ENCODE measurements around the gene FBXO31. TPM values are rescaled to one million over a fixed set of nuclear protein-coding genes. Genes with fewer than 3 reads are reported as not detected.

The FBXO31 gene
- total RNA-seq, 4 donors from 2014 or later: 156 to 264 (median 201) TPM

DNA sequence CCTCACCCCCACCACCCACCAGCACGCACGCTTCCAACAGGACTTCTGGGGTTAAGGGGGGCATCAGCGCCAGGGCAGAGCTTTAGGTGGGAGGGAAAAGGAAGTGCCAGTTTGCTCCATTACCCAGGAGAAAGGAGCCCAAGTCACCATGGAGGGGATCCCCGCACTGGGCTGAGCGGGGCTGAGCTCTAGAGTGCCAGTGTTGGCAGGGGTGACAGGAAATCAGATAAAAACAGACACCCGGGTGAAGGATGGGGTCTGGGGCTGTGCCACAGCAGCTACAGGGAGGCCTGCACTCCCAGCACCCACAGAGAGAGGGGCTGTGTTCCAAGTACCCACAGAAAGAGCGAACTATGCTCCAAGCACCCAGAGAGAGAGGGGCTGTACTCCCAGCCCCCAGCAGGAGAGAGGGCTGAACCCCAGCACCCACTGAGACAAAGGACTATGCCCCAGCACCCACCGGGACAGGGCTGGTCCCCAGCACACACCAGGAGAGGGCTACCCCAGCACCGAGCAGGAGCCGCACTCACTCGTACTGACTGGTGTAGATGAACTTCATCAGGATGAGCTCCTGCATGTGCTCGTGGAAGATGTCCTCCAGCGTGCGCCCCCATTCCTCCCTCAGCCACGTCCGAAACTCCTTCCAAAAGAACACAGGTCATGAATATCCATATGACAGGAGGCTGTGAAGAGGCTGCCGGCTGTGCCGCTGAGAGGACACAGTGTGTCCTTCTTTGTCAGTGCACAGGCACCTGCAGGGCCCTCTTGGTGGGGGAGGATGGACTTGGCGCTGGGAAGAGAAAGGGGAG, 47.7 kb downstream of the FBXO31 start:
- no peaks in the 10 kb centered on the region for H3K9me3 ChIP-seq
- peaks cover 12 to 18% of the 10 kb centered on the region in 2 donors for H3K4me1 ChIP-seq
- no peak for ATAC-seq
- intact Hi-C loops (cut with DNase I; ENCODE audit: low total_unique reads) (no loop called here), in situ Hi-C loops (cut with MboI; ENCODE audit: low sequenced_read_pairs in 4 of 4) (no loop called here)
- H3K27me3 ChIP-seq: no peaks in the 10 kb centered on the region
- TF ChIP-seq, protein P1, sequence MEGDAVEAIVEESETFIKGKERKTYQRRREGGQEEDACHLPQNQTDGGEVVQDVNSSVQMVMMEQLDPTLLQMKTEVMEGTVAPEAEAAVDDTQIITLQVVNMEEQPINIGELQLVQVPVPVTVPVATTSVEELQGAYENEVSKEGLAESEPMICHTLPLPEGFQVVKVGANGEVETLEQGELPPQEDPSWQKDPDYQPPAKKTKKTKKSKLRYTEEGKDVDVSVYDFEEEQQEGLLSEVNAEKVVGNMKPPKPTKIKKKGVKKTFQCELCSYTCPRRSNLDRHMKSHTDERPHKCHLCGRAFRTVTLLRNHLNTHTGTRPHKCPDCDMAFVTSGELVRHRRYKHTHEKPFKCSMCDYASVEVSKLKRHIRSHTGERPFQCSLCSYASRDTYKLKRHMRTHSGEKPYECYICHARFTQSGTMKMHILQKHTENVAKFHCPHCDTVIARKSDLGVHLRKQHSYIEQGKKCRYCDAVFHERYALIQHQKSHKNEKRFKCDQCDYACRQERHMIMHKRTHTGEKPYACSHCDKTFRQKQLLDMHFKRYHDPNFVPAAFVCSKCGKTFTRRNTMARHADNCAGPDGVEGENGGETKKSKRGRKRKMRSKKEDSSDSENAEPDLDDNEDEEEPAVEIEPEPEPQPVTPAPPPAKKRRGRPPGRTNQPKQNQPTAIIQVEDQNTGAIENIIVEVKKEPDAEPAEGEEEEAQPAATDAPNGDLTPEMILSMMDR (IDR thresholded peaks at IDR 0.05 in 4 of 5, conservative IDR thresholded peaks at IDR 0.05 in 1 of 5): no peak
- no peak for TF ChIP-seq POLR2A (IDR thresholded peaks at IDR 0.05)
- no peak overlapping the region for H3K4me3 ChIP-seq
- peaks cover 0 to 62% of the 10 kb centered on the region in 2 donors for H3K36me3 ChIP-seq
- no peak for DNase-seq
- H3K27ac ChIP-seq: no peak overlapping the region

DNA sequence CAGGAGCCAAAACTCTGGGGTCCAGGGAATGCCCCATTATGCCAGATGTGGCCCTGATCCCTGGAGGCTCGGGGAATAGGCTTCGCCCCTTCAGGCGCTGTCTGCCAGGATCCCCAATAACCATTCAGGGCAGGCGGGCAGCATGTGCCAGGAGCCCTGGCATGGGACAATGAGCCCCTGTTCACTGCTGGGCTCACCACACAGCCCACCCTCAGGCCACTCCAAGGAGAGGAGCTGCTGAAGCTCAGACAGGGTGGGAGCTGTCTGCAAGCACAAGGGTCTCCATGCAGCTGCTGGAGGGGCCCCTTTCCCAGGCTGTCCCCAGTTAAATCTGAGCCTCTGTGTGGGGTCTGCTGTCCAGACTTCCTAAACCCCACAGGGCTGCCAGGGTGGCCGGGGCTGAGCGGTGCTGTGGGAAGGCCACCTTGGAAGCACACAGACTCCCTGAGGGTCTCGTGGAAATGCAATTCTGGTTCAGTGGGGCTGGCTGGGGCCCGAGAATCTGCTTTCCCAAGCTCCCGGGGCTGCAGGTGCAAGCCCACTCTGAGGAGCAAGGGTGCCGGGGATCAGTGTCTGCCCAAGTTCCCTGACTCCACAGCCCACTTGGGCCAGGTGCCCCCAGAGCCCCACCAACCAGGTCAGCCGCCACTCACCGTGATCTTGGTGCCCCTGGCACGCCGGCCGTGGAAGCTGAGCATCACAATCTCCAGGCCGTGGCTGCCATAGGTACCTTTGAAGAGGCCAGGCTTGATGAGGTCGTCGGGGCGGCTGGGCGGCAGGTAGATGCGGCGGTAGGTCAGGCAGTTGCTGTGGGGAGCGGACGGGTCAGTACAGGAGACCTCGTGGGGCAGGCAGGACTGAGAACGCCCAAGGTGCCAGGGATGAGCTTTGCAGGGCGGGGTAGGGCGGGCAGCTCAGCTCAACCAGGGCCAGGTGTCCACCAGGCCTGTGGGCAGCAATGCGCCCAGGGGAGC, 48.6 kb downstream of the FBXO31 start:
- DNase-seq (no peak), ATAC-seq (no peak)
- in situ Hi-C loops (cut with MboI; ENCODE audit: low sequenced_read_pairs in 4 of 4): no loop called here
- intact Hi-C loops (cut with DNase I; ENCODE audit: low total_unique reads): no loop called here
- TF ChIP-seq, protein P1 (IDR thresholded peaks at IDR 0.05 in 4 of 5, conservative IDR thresholded peaks at IDR 0.05 in 1 of 5): no peak
- no peak for TF ChIP-seq POLR2A (IDR thresholded peaks at IDR 0.05)
- no peaks in the 10 kb centered on the region for H3K27me3 ChIP-seq
- peaks cover 12 to 18% of the 10 kb centered on the region in 2 donors for H3K4me1 ChIP-seq
- H3K9me3 ChIP-seq: no peaks in the 10 kb centered on the region
- no peak overlapping the region for H3K4me3 ChIP-seq
- H3K27ac ChIP-seq: no peak overlapping the region
- peaks cover 0 to 62% of the 10 kb centered on the region in 2 donors for H3K36me3 ChIP-seq

DNA sequence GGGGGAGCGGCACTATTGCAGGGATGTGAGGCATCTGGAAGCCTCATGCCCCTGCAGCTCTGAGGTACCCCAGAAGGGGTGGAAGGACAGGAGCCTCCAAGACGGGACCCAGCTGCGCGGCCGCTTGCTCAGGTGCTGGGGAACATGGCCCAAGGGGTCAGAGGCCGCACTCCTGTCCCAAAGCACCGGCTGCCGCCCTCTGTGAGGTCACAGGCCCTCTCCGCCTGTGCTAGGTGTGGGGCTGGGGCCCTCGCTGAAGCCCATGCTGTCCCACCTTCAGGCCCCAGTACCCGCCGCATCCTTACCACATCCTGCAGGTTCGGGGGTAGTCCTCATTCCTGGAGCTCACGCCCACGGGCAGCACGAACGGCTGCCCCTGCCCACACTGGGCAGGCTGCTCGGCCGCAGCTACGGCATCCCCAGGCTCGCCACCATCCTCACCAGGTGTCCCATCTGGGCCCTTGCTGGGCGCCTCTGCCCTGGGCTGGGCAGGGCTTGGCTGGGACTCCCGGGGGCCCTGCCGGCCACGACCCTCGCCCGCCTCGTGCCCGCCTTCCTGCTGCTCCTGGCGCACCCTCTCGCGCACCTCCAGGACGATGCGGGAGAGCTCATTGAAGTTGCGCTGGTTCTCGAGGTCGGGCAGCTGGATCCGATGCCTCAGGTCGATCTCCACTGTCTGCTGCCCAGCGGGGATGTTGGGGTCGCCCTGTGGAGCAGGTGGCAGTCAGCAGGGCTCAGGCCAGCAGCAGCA, 49.8 kb downstream of the FBXO31 start:
- in situ Hi-C loops (cut with MboI; ENCODE audit: low sequenced_read_pairs in 4 of 4): no loop called here
- TF ChIP-seq, protein P1 (IDR thresholded peaks at IDR 0.05 in 4 of 5, conservative IDR thresholded peaks at IDR 0.05 in 1 of 5): no peak
- no peak for TF ChIP-seq POLR2A (IDR thresholded peaks at IDR 0.05)
- no peaks in the 10 kb centered on the region for H3K27me3 ChIP-seq
- DNase-seq (no peak), ATAC-seq (no peak)
- peaks cover 12 to 24% of the 10 kb centered on the region in 2 donors for H3K4me1 ChIP-seq
- no peak overlapping the region for H3K4me3 ChIP-seq
- peak overlapping the region; percentile 52 to 78 (median 62) for H3K27ac ChIP-seq
- intact Hi-C loops (cut with DNase I; ENCODE audit: low total_unique reads): no loop called here
- H3K36me3 ChIP-seq: peaks cover 0 to 61% of the 10 kb centered on the region in 2 donors
- H3K9me3 ChIP-seq: no peaks in the 10 kb centered on the region

DNA sequence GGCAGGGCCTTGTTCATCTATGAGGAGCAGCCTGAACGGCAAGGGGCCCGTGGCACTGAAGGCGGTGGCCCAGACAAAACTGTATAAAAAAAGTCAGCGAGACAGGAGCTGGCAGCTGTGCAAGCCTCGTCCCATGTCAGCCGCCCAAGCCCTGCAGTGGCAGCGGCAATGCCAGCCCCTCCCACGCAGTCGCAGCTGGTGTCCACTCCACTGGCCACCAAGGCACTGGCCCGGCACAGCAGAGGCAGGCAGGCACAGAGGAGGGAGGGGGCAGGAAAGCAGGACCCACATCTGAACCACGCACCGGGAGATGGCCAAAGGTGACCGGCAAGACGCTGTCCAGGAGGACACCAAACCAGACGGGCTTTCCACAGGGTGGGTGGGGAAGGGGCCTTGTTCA, 50.5 kb downstream of the FBXO31 start:
- Histone ChIP-seq H3K27ac (peak overlapping the region; percentile 52 to 78 (median 62)), H3K36me3 (peaks cover 0 to 62% of the 10 kb centered on the region in 2 donors), H3K27me3 (no peaks in the 10 kb centered on the region), H3K9me3 (no peaks in the 10 kb centered on the region), H3K4me3 (no peak overlapping the region), H3K4me1 (peaks cover 12 to 29% of the 10 kb centered on the region in 2 donors)
- intact Hi-C loops (cut with DNase I; ENCODE audit: low total_unique reads) (no loop called here), in situ Hi-C loops (cut with MboI; ENCODE audit: low sequenced_read_pairs in 4 of 4) (no loop called here)
- DNase-seq (no peak), ATAC-seq (no peak)
- TF ChIP-seq, protein P1 (IDR thresholded peaks at IDR 0.05 in 4 of 5, conservative IDR thresholded peaks at IDR 0.05 in 1 of 5): no peak
- no peak for TF ChIP-seq POLR2A (IDR thresholded peaks at IDR 0.05)

Measured in gastrocnemius medialis (tissue), 4 donors.